ENCODE results near the gene OSBPL10. TPM values are rescaled to one million over a fixed set of nuclear protein-coding genes. Genes with fewer than 3 reads are reported as not detected.
A peak's percentile ranks its signal among the peaks of the same experiment; 100 is the strongest.

Gene OSBPL10
- total and polyA plus RNA-seq, 2 experiments from 2014 or later, result 2.2 to 7.7 TPM

- no peak overlapping the region for H3K27ac ChIP-seq
- no peak for TF ChIP-seq CTCF (IDR thresholded peaks at IDR 0.05; ENCODE audit: low read depth, low read length)
Measured at GRCh38 chr3:31701286-31701685, 279.8 kb downstream of the OSBPL10 start.

DNA sequence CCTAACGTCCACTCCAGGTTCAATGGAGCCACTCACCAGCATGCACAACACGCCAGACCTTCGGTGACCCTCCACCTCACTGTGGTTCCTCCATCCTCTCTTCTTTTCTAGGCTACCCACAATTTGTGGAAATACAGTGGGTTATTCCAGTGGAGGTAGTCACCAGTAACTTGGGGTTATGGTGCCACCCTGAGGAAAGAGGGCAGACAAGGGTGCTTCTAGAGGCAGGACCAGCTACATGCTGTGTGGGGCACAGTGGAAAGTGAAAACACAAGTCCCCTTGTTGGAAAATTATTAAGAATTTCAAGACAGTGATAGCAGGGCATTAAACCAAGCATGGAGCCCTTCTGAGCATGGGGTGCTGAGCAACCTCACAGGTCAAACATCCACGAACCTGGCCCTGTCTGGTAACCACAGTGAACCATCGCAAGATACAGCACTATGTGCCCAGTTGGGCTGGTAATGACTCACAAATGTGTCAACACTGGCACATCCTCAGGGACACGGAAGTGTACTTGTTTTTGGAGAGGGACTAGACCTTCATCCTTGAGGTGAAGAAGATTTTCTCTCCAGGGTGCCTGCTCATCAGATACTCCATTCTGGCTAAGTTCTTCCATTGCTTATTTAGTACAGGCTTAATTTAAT, 281.6 kb downstream of the OSBPL10 start:
- no peaks in the 10 kb centered on the region for H3K9me3 ChIP-seq (ENCODE audit: low read depth)
- no peak for TF ChIP-seq CTCF (IDR thresholded peaks at IDR 0.05; ENCODE audit: low read depth, low read length)
- no peaks in the 10 kb centered on the region for H3K27me3 ChIP-seq
- DNase-seq (ENCODE audit: low read depth in 1 of 2, low spot score in 1 of 2), result no peak
- no peak overlapping the region for H3K4me3 ChIP-seq
- H3K27ac ChIP-seq, result no peak overlapping the region
- H3K36me3 ChIP-seq, result no peaks in the 10 kb centered on the region
- peaks cover 3% of the 10 kb centered on the region for H3K4me1 ChIP-seq (ENCODE audit: low read depth)

More at GRCh38 chr3:31701286-31701685, 279.8 kb downstream of the OSBPL10 start:
- no peak for DNase-seq (ENCODE audit: low read depth in 1 of 2, low spot score in 1 of 2)
- H3K9me3 ChIP-seq (ENCODE audit: low read depth), result no peaks in the 10 kb centered on the region
- H3K4me1 ChIP-seq (ENCODE audit: low read depth), result peaks cover 3% of the 10 kb centered on the region
- no peaks in the 10 kb centered on the region for H3K27me3 ChIP-seq
- no peaks in the 10 kb centered on the region for H3K36me3 ChIP-seq
- no peak overlapping the region for H3K4me3 ChIP-seq

- Histone ChIP-seq H3K9me3 (ENCODE audit: low read depth) (no peaks in the 10 kb centered on the region), H3K27me3 (no peaks in the 10 kb centered on the region), H3K27ac (no peak overlapping the region), H3K36me3 (no peaks in the 10 kb centered on the region), H3K4me1 (ENCODE audit: low read depth) (peaks cover 9% of the 10 kb centered on the region), H3K4me3 (no peak overlapping the region)
- TF ChIP-seq CTCF (IDR thresholded peaks at IDR 0.05; ENCODE audit: low read depth, low read length), result no peak
- DNase-seq (ENCODE audit: low read depth in 1 of 2, low spot score in 1 of 2), result no peak
Measured at GRCh38 chr3:31696815-31697548, 284.1 kb downstream of the OSBPL10 start.

GRCh38 chr3:31696009-31696297, 285.1 kb downstream of the OSBPL10 start:
- no peak for TF ChIP-seq CTCF (IDR thresholded peaks at IDR 0.05; ENCODE audit: low read depth, low read length)
- H3K27me3 ChIP-seq, result no peaks in the 10 kb centered on the region
- peaks cover 8% of the 10 kb centered on the region for H3K4me1 ChIP-seq (ENCODE audit: low read depth)
- DNase-seq (ENCODE audit: low read depth in 1 of 2, low spot score in 1 of 2), result no peak
- H3K4me3 ChIP-seq, result no peak overlapping the region
- H3K27ac ChIP-seq, result no peak overlapping the region
- no peaks in the 10 kb centered on the region for H3K9me3 ChIP-seq (ENCODE audit: low read depth)
- no peaks in the 10 kb centered on the region for H3K36me3 ChIP-seq

- TF ChIP-seq CTCF (IDR thresholded peaks at IDR 0.05; ENCODE audit: low read depth, low read length), result peak; percentile 28
- no peak overlapping the region for H3K4me3 ChIP-seq
- peak in 1 of 2 donors; percentile 38 for DNase-seq (ENCODE audit: low read depth in 1 of 2, low spot score in 1 of 2)
- H3K27me3 ChIP-seq, result no peaks in the 10 kb centered on the region
- no peak overlapping the region for H3K27ac ChIP-seq
- no peaks in the 10 kb centered on the region for H3K36me3 ChIP-seq
- H3K9me3 ChIP-seq (ENCODE audit: low read depth), result no peaks in the 10 kb centered on the region
- peaks cover 7% of the 10 kb centered on the region for H3K4me1 ChIP-seq (ENCODE audit: low read depth)
Measured at GRCh38 chr3:31695280-31696008, 285.6 kb downstream of the OSBPL10 start.

Data from cardiac muscle cell (in vitro differentiated cells and primary cell).